NCI-H2107 treated with DMSO at 0.1 percent for 48 hours (cell line): ENCODE measurements around the gene IP6K1.
"Not testable (repeated sequence)": the region's sequence is repeated elsewhere in the genome, so short reads cannot be mapped to it uniquely, and the experiment has no call there.

Source experiments
- DNase-seq: peaks from one replicate; lab custom pipeline; 2025; ENCODE audit not compliant: unreplicated experiment; lab: John Stamatoyannopoulos, UW

IP6K1 gene

GRCh38 chr3:49794431-49794830, 8.1 kb upstream of the IP6K1 start:
- no peak for DNase-seq

- no peak for DNase-seq
These were observed 7.2 kb upstream of the IP6K1 start for GRCh38 chr3:49793486-49794085.

GRCh38 chr3:49792371-49793150, 6.2 kb upstream of the IP6K1 start:
- DNase-seq = no peak

GRCh38 chr3:49791571-49791970, 5.2 kb upstream of the IP6K1 start:
- DNase-seq = no peak

GRCh38 chr3:49790626-49791411, 4.5 kb upstream of the IP6K1 start:
- no peak for DNase-seq

- no peak for DNase-seq
These were observed 1.7 kb upstream of the IP6K1 start for GRCh38 chr3:49788056-49788455.

- DNase-seq = no peak
These were observed 1.2 kb upstream of the IP6K1 start for GRCh38 chr3:49787536-49787935.

GRCh38 chr3:49787182-49787464, 781 bp upstream of the IP6K1 start:
- DNase-seq = no peak

GRCh38 chr3:49785565-49786356, 581 bp downstream of the IP6K1 start:
- no peak for DNase-seq

GRCh38 chr3:49782277-49782676, 4.1 kb downstream of the IP6K1 start:
- not testable (repeated sequence) for DNase-seq

GRCh38 chr3:49781415-49782199, 4.7 kb downstream of the IP6K1 start:
- DNase-seq = no peak

- not testable (repeated sequence) for DNase-seq
These were observed 5.4 kb downstream of the IP6K1 start for GRCh38 chr3:49780975-49781365.

- no peak for DNase-seq
These were observed 6.0 kb downstream of the IP6K1 start for GRCh38 chr3:49780080-49780974.

GRCh38 chr3:49779358-49780079, 6.8 kb downstream of the IP6K1 start:
- DNase-seq = no peak

GRCh38 chr3:49776101-49776500, 10.2 kb downstream of the IP6K1 start:
- DNase-seq = not testable (repeated sequence)

- DNase-seq = no peak
These were observed 10.8 kb downstream of the IP6K1 start for GRCh38 chr3:49775538-49775937.

- DNase-seq = no peak
These were observed 13.6 kb downstream of the IP6K1 start for GRCh38 chr3:49772703-49773102.

GRCh38 chr3:49771340-49771938, 14.9 kb downstream of the IP6K1 start:
- DNase-seq = no peak

GRCh38 chr3:49769926-49770325, 16.4 kb downstream of the IP6K1 start:
- no peak for DNase-seq
